Activated CD8-positive, alpha-beta memory T cell treated with anti-CD3 and anti-CD28 coated beads for 4 hours (primary cell): ENCODE data around the gene LCMT2.
A peak's percentile ranks its signal among the peaks of the same experiment; 100 is the strongest.

Experiments
- DNase-seq, 2 donors: peaks; one replicate each; pipeline ENCODE4 v3.0.0-alpha.2; 2020; ENCODE audit warnings: low read depth in 2 of 2

The LCMT2 gene, protein sequence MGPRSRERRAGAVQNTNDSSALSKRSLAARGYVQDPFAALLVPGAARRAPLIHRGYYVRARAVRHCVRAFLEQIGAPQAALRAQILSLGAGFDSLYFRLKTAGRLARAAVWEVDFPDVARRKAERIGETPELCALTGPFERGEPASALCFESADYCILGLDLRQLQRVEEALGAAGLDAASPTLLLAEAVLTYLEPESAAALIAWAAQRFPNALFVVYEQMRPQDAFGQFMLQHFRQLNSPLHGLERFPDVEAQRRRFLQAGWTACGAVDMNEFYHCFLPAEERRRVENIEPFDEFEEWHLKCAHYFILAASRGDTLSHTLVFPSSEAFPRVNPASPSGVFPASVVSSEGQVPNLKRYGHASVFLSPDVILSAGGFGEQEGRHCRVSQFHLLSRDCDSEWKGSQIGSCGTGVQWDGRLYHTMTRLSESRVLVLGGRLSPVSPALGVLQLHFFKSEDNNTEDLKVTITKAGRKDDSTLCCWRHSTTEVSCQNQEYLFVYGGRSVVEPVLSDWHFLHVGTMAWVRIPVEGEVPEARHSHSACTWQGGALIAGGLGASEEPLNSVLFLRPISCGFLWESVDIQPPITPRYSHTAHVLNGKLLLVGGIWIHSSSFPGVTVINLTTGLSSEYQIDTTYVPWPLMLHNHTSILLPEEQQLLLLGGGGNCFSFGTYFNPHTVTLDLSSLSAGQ

DNA sequence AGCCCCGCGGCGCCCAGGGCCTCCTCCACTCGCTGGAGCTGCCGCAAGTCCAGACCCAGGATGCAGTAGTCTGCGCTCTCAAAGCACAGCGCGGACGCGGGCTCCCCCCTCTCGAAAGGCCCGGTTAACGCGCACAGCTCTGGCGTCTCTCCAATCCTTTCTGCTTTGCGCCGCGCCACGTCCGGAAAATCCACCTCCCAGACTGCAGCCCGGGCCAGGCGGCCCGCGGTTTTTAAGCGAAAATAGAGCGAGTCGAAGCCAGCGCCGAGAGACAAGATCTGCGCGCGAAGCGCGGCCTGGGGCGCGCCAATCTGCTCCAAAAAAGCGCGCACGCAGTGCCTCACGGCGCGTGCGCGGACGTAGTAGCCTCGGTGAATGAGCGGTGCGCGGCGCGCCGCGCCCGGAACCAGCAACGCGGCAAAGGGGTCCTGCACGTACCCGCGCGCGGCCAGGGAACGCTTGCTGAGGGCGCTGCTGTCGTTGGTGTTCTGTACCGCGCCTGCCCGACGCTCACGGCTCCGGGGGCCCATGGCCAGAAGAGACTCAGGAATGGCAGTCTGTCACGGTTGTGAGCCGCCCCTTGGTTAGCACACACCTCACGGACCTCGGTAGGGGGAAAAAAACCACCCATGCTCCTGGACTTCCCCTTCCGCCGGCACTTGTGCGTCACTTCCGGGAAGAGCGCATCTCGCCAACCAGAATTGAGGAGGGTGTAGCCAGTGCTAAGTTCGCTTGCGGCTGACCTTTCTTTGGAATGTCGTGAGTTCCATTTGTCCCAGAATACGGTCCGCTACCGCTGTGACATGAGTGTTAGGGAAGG is at the start of gene LCMT2:
Gene LCMT2 (minus strand): TSS at position 614 of the 820 bp plus-strand sequence. CDS start 84 bp downstream, at position 530.
- DNase-seq, result peak; percentile 81 to 85

DNA sequence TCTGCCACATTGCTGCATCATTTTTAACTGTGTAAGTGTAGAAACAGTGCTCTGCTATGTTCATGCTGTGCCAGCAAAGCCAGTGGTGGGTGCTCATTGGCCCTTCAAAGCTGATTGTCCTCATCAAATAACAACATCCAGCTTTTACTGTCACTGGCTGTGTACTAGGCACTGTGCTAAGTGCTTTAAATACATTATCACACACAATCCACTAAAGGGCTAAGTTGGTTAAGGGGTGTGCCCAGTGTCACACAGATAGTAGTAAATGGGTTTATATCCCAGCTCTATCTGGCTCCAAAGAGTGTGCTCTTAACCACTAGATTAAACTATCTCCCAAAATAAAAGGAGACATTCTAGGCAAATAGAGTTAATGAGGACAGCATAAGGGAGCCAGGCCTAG is 48.2 kb upstream of the LCMT2 start:
- DNase-seq, result no peak

- peak in 1 of 2 donors; percentile 5 for DNase-seq
Measured at GRCh38 chr15:43376017-43376705, 45.8 kb upstream of the LCMT2 start.

DNA sequence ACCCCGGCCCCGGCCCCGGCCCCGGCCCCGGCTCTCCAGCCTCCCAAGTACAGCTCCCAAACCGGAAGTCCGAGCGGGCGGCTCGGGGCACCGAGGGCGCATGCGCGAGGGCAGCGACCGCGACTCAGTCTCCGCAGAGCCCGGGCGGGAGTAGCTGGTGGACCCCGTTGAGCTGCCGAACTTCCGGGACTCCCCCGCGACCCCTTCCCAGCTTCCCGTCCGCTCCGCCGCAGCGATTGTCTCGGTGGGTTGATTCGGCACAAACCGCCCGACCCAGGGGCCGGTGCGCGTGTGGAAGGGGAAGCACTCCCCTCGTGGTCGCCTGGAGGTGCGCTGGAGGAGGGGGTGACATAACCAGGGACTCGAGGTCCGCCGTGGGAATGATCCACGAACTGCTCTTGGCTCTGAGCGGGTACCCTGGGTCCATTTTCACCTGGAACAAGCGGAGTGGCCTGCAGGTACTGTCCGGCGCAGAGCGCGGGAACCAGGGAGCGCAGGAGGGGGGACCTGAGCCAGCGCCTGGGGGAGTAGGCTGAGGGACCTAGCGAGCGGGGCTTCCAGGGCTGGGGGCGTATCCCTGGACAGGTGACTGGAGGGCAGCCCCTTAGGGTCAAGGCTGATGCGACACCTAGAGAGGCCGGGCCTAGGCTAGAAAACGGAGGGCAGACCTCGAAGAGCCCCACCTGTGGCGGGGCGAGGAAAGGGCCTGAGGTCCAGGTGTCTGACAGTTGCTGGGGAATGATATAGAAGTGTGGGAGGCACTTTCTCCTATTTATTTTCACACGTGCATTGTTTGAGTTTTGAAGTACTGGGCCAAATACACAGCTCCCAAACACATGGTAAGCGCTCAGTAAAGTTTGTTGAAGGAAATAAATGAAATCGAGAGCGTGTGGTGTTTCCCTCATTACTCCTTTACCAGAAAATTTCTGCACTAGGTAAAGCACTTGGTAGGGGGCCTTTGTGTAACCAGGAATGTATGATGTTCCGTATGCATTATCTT is 40.9 kb upstream of the LCMT2 start, which contains the start of the genes TUBGCP4 and ZSCAN29:
Gene TUBGCP4 (plus strand): TSS at position 127 of the 1,000 bp plus-strand sequence. CDS start 254 bp downstream, at position 381.
Gene ZSCAN29 (minus strand): TSS at position 69 of the 1,000 bp plus-strand sequence. CDS start 1,130 bp downstream, outside the sequence.
- peak; percentile 62 to 68 for DNase-seq

- DNase-seq, result no peak
Measured at GRCh38 chr15:43370310-43370974, 40.1 kb upstream of the LCMT2 start.

DNA sequence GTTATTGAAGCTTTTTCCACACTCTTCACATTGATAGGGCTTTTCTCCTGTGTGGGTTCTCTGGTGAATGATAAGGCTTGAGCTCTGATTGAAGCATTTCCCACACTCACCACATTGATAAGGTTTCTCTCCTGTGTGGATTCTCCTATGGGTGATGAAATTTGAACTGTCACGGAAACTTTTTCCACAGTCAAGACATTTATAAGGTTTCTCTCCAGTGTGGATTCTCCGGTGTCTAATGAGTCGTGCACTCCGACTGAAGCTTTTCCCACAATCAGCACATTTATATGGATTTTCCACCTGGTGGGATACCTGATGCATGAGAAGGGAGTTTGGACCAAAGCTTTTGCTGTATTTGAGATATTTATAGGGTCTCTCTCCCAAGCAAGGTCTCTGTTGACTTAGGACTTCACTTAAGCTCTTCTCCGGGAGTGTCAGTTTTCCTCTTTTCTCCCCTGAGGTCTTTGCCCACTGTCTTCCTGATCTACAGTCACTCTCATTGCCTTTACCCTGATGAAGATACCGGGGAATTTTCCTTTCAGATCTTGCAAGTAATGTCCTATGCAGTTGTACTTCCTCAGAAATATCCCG is 31.0 kb upstream of the LCMT2 start:
- DNase-seq, result no peak

DNA sequence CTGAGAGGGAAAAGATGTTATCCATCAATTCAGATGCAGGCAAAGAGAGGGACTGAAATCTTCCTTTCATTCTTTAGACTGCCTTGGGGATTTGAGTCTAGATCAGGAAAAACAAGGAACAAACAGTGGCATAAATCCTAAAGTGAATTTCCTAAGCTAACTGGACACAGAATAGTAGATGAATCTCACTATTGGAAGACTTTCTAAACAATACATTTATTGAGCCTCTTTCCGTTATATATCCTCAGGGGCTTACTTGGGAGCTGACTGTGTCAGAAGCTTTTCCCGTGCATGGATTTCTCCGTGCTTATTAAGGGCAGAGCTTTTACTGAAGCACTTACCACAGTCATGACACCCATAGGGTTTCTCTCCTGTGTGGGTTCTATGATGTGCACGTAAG is 30.4 kb upstream of the LCMT2 start:
- no peak for DNase-seq

DNA sequence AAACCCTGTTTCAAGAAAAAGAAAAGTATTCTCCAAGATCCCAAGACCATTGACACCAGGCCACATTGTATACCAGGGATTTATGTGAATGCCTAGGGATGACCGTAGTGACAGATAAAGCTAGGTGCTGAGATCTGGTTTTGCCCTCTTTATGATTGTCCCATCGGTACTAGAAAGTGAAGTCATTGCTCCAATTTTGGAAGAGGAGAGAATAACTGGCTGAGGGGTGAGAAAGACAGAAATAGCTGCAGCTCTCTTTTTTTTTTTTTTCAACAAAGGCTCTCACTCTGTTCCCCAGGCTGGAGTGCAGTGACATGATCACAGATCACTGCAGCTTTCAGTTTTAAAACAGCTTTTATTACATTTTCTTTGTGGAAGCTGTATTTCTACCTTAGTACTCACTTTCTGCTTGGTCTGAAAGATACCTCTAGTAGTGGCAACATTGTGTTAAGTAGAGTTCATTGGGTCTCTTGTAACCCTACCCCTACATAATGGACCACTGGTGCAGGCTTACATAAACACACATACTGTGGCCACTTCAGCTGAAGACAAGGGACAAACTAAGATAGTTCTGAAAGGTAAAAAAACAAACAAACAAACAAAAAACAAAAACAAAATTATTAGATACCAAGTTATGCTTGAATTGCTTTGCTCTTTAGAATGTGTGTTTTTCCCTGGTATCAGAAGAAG is 22.5 kb upstream of the LCMT2 start:
- DNase-seq, result no peak

DNA sequence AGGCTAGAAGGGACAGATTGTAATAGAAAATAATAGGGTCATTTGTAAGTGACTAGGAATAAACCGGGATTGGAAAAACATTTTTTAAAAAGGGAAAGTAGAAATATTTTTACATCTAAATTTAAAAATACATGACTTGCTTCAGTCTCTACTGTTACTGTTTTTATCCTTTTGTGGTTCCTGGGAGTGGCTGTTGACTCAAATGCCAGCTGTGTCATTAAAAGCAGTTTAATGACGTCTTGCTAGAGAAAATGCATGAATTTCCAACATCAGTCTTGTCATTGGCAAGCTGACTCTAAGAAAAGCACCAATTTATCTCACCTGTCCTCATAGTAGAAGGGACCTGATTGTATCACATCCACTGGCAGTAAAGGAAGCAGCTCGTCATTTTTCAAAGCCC is 16.7 kb upstream of the LCMT2 start:
- no peak for DNase-seq

- DNase-seq, result no peak
Measured at GRCh38 chr15:43346305-43346704, 15.9 kb upstream of the LCMT2 start.

DNA sequence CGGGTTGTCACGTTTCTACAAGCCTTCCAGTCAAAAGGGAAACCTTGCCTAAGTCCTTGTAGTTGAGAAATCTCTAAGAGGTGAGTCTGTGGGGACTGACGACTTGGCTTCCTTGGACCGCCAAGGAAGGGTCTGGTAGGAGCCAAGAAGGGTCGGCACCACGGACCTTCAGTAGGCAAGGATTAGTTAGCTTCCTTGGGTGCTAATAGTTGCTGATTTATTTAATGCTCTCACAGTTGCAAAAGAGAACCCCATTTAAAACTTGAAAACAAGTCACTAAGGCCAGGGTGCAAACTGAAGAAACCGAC is 361 bp upstream of the LCMT2 start:
- DNase-seq, result no peak

- DNase-seq, result no peak
Measured at GRCh38 chr15:43329217-43329959, 985 bp downstream of the LCMT2 start.

GRCh38 chr15:43325039-43325684 is 5.2 kb downstream of the LCMT2 start:
- DNase-seq, result no peak

- no peak for DNase-seq
Measured at GRCh38 chr15:43318990-43319771, 11.2 kb downstream of the LCMT2 start.

DNA sequence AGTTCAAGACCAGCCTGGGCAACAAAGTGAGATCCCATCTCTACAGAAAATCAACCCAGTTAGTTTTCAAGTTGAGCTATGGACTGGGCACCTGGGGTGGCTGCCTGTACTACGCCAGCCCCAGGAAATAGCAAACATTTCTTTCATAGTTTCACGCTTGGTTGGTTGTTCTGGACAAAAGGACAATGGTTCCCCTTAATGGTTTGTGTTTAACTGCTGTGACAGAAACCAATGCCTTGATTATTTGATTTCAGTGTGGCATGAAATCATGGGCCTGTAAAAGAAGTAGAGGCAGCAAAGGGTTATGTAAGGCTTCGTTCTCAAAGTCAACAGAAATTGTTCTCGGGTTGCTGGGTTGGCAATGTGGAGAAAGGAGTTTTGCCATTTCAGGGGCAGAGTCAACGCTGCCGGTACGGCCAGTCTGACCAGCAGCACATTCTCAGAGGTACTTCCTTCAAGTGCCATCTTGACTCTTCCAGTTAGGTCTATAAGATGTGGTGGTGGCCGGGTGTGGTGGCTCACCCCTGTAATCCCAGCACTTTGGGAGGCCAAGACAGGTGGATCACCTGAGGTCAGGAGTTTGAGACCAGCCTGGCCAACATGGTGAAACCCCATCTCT is 12.7 kb downstream of the LCMT2 start:
- no peak for DNase-seq

DNA sequence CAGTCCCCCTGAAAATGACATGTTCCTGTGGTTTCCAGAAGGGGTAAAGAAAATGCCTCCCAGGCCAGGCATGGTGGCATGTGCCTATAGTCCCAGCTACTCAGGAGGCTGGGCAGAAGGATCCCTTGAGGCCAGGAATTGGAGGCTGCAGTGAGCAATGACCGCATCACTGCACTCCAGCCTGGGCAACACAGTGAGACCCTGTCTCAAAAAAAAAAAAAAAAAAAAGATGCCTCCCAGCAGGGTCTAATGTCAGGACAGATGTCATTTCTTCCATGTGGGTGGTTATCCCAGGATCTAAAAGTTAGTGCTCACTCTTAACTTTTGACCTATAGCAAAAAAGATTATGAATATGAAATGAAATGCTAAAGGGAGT is 13.4 kb downstream of the LCMT2 start:
- no peak for DNase-seq
